Hematopoietic multipotent progenitor cell treated with erythropoietin and hydrocortisone succinate and interleukin-3 and kit ligand, for 4 days (in vitro differentiated cells): ENCODE data around the gene HNRNPA3.
"Not testable (repeated sequence)": the region's sequence is repeated elsewhere in the genome, so short reads cannot be mapped to it uniquely, and the experiment has no call there.

ENCODE experiments used
- DNase-seq: peaks from one replicate; pipeline ENCODE4 v3.0.0-alpha.2; 2015

The HNRNPA3 gene

GRCh38 chr2:177257471-177257870 is 44.9 kb downstream of the HNRNPA3 start:
- no peak for DNase-seq

- DNase-seq = no peak
Measured at GRCh38 chr2:177258059-177258458, 45.5 kb downstream of the HNRNPA3 start.

GRCh38 chr2:177260379-177260778 is 47.8 kb downstream of the HNRNPA3 start:
- DNase-seq = peak; percentile 51

- DNase-seq = peak; percentile 41
Measured at GRCh38 chr2:177261116-177262060, 48.8 kb downstream of the HNRNPA3 start.

- DNase-seq = peak; percentile 46
Measured at GRCh38 chr2:177262092-177262491, 49.5 kb downstream of the HNRNPA3 start.

- no peak for DNase-seq
Measured at GRCh38 chr2:177262958-177263450, 50.4 kb downstream of the HNRNPA3 start.

GRCh38 chr2:177263451-177264208 is 51.0 kb downstream of the HNRNPA3 start:
- DNase-seq = peak; percentile 98

GRCh38 chr2:177264209-177264692 is 51.7 kb downstream of the HNRNPA3 start:
- DNase-seq = no peak

GRCh38 chr2:177264693-177265587 is 52.3 kb downstream of the HNRNPA3 start, which contains the start of gene NFE2L2:
TSS of gene NFE2L2 (minus strand) at chr2:177264727. CDS start at chr2:177264576, 151 bp downstream.
- DNase-seq = peak; percentile 97

- peak; percentile 92 for DNase-seq
Measured at GRCh38 chr2:177265824-177266817, 53.5 kb downstream of the HNRNPA3 start.

GRCh38 chr2:177266955-177267354 is 54.4 kb downstream of the HNRNPA3 start:
- DNase-seq = not testable (repeated sequence)

- peak; percentile 41 for DNase-seq
Measured at GRCh38 chr2:177268187-177268871, 55.7 kb downstream of the HNRNPA3 start.

- no peak for DNase-seq
Measured at GRCh38 chr2:177268901-177269300, 56.3 kb downstream of the HNRNPA3 start.

- no peak for DNase-seq
Measured at GRCh38 chr2:177270531-177270930, 57.9 kb downstream of the HNRNPA3 start.

- no peak for DNase-seq
Measured at GRCh38 chr2:177271981-177272666, 59.5 kb downstream of the HNRNPA3 start.

- DNase-seq = no peak
Measured at GRCh38 chr2:177272765-177273164, 60.2 kb downstream of the HNRNPA3 start.

- DNase-seq = no peak
Measured at GRCh38 chr2:177273408-177273807, 60.8 kb downstream of the HNRNPA3 start.
